ENCODE results near the gene ASXL3.

ASXL3 gene

DNA sequence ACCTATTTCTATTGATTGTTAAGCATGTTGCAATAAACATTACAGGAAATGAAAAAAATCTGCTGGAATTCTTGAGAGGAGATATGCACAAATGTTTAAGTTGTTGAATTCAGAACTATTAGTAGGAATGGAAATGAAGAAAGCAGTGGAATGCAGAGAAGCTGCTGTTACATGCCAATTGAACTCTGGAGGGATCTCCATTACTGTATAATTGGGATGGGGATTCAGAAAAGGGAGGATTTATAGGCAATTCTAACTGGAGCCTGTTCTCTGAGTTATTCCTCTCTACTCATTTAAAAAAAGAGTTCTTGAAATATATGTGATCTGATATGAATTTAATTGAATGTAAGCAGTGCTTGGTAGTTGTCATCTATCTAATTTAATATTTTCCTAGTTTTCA, 2.6 kb upstream of the ASXL3 start:
- no peak for TF ChIP-seq POLR2A (IDR thresholded peaks at IDR 0.05; ENCODE audit: low read depth, low read length)

GRCh38 chr18:33576999-33577646, 896 bp upstream of the ASXL3 start:
- DNase-seq (ENCODE audit: insufficient read length, low spot score) (no peak), FAIRE-seq (no peak)
- TF ChIP-seq POLR2A (IDR thresholded peaks at IDR 0.05; ENCODE audit: low read depth, low read length), result no peak

More for the DNA sequence above, 2.6 kb upstream of the ASXL3 start:
- no peak for FAIRE-seq
- DNase-seq (ENCODE audit: insufficient read length, low spot score), result no peak

- no peak for TF ChIP-seq POLR2A (IDR thresholded peaks at IDR 0.05; ENCODE audit: low read depth, low read length)
- DNase-seq (ENCODE audit: insufficient read length, low spot score), result no peak
- no peak for FAIRE-seq
Observed at GRCh38 chr18:33578518-33579348, 714 bp downstream of the ASXL3 start.

- TF ChIP-seq POLR2A (IDR thresholded peaks at IDR 0.05; ENCODE audit: low read depth, low read length), result no peak
- DNase-seq (ENCODE audit: insufficient read length, low spot score), result no peak
- no peak for FAIRE-seq
Observed at GRCh38 chr18:33579349-33580215, 1.6 kb downstream of the ASXL3 start.

DNA sequence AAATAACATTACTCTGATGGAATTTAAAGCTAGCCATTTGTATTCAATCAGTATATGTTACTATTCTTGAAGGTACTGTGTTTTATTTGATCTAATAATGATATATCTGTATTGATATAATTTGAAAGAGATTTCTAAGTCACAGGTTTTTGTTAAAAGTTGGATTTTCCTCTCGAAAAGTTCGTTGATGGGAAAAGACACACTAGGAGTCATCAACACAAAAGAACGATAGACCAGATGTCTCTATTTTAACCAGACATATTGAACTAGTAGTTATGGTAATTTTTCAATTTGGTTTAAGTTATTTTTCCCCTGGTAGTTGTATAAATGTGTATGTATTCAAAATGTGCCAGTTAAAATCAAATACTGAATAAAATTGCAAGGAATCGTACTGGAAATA, 2.5 kb downstream of the ASXL3 start:
- TF ChIP-seq POLR2A (IDR thresholded peaks at IDR 0.05; ENCODE audit: low read depth, low read length), result no peak
- no peak for FAIRE-seq
- DNase-seq (ENCODE audit: insufficient read length, low spot score), result no peak

GRCh38 chr18:33581856-33582255, 3.8 kb downstream of the ASXL3 start:
- DNase-seq (ENCODE audit: insufficient read length, low spot score), result no peak
- no peak for FAIRE-seq
- TF ChIP-seq POLR2A (IDR thresholded peaks at IDR 0.05; ENCODE audit: low read depth, low read length), result no peak

- FAIRE-seq (no peak), DNase-seq (ENCODE audit: insufficient read length, low spot score) (no peak)
- no peak for TF ChIP-seq POLR2A (IDR thresholded peaks at IDR 0.05; ENCODE audit: low read depth, low read length)
Observed at GRCh38 chr18:33583901-33584300, 5.9 kb downstream of the ASXL3 start.

GRCh38 chr18:33584548-33585430, 6.8 kb downstream of the ASXL3 start:
- no peak for TF ChIP-seq POLR2A (IDR thresholded peaks at IDR 0.05; ENCODE audit: low read depth, low read length)
- DNase-seq (ENCODE audit: insufficient read length, low spot score), result no peak
- no peak for FAIRE-seq

DNA sequence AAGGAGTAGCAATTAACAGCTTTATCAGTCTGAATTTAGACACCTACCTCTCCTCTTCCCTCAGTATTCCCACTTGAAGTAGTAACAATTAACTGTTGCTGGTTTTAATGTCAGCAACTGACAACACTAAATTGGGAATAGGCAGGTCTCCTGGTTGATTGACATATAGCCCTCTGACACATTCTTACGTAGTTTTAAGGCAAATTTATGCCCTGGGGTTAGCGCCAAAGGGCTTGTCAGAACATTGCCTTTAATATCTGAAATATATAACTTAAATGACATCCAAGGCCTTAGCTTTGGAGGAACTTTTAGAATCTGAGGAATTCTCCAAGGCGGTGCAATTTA, 7.4 kb downstream of the ASXL3 start:
- no peak for DNase-seq (ENCODE audit: insufficient read length, low spot score)
- TF ChIP-seq POLR2A (IDR thresholded peaks at IDR 0.05; ENCODE audit: low read depth, low read length), result no peak
- no peak for FAIRE-seq

DNA sequence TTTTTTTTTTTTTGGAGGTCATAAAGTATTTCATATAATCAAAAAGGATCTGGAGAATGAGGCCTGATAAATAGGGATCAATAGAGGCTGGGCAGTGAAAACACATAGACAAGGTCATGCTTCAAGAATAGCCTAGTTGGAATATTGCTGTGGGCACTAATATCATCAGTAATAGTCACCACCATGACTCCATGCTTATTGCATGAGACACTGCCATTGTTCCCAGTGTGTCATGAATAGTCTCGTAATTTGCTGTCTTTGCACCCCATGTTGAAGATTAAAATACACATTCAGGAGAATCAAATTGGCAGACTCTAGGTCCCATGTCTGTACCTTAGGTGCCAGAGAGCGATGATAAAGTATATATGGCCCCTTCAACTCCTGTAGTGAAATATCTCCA, 10.3 kb downstream of the ASXL3 start:
- no peak for FAIRE-seq
- TF ChIP-seq POLR2A (IDR thresholded peaks at IDR 0.05; ENCODE audit: low read depth, low read length), result no peak

GRCh38 chr18:33593261-33593660, 15.2 kb downstream of the ASXL3 start:
- FAIRE-seq, result no peak
- TF ChIP-seq POLR2A (IDR thresholded peaks at IDR 0.05; ENCODE audit: low read depth, low read length), result no peak
- DNase-seq (ENCODE audit: insufficient read length, low spot score), result no peak

More for the DNA sequence above, 10.3 kb downstream of the ASXL3 start:
- no peak for DNase-seq (ENCODE audit: insufficient read length, low spot score)

DNA sequence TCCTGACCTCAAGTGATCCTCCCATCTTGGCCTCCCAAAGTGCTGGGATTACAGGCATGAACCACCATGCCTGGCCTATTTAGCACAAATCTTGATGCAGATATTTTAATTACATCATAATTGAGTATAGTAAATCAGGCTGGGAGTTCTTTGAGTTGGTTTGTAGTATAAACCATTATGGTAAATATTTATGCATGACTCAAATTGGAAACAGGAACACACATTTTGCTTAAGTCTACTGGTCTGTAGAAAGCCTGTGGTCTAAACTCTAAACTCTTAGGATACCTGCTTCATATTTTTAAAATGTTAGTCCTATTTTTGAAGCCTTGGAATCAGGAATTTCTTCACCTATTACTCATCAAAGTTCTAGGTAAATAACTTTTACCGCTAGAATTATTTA, 16.8 kb downstream of the ASXL3 start:
- TF ChIP-seq POLR2A (IDR thresholded peaks at IDR 0.05; ENCODE audit: low read depth, low read length), result no peak
- no peak for FAIRE-seq
- DNase-seq (ENCODE audit: insufficient read length, low spot score), result no peak

DNA sequence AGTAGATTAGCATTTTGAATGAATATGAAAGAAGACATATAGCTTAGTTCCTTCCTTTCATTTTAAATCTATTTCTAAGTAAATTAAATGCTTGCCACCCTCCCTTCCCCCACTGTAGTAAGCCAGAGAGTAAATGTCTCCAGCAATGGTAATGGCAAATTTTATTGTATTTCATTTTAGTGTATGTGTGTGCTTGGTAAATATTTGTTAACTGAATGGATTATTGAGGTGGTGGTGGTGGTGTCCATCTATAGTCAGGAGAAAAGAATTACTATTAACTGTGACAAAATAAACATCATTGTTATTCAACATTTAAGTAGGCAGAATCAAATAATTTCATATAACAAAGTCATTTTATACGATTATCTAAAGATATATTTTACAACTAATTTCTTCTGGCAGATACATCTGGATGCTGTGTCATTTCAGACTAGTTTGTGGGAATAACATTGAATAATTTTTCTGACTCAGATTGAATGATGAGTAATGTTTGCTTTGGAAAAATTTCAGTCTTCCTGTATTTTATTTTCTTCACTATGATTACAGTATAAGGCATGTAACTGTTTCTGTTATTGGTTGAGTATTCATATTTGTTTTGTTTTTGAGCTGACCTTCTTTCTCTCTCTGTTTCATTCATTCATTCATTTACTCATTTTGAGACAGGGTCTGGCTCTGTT, 18.3 kb downstream of the ASXL3 start:
- DNase-seq (ENCODE audit: insufficient read length, low spot score) (no peak), FAIRE-seq (no peak)
- no peak for TF ChIP-seq POLR2A (IDR thresholded peaks at IDR 0.05; ENCODE audit: low read depth, low read length)
